Loucy (cell line): ENCODE results near the gene CCDC81.
A peak's percentile ranks its signal among the peaks of the same experiment; 100 is the strongest.

Experiments
- H2AFZ ChIP-seq: fragments of 200-600 bp; sonication (generic); 2 replicates; pipeline ENCODE4 v1.6.0; 2016; ENCODE audit warnings: antibody characterized with exemption, mild to moderate bottlenecking, low read length, moderate library complexity
- H3F3A ChIP-seq: fragments of 200-600 bp; 2 replicates; pipeline ENCODE4 v1.6.0; 2016; ENCODE audit warnings: antibody characterized with exemption, low read depth, mild to moderate bottlenecking
- H3K27me3 ChIP-seq: fragments of 200-600 bp; sonication (generic); 2 replicates; pipeline ENCODE4 v1.6.1; 2014; ENCODE audit warnings: low read length, mild to moderate bottlenecking; ENCODE audit not compliant: insufficient read depth, poor library complexity, severe bottlenecking
- H3K36me3 ChIP-seq: fragments of 200-600 bp; sonication (generic); 2 replicates; pipeline ENCODE4 v1.6.1; 2016; ENCODE audit warnings: low read length; ENCODE audit not compliant: insufficient read depth
- H3K4me1 ChIP-seq: fragments of 200-600 bp; sonication (generic); 2 replicates; pipeline ENCODE4 v1.5.1; 2014; ENCODE audit warnings: low read length, mild to moderate bottlenecking; ENCODE audit not compliant: insufficient read depth, poor library complexity, severe bottlenecking
- H3K4me2 ChIP-seq: fragments of 200-600 bp; sonication (generic); 2 replicates; pipeline ENCODE4 v1.6.0; 2014; ENCODE audit warnings: antibody characterized with exemption, low read length, low read depth, mild to moderate bottlenecking; ENCODE audit not compliant: poor library complexity, severe bottlenecking
- H3K4me3 ChIP-seq: fragments of 200-600 bp; sonication (generic); 2 replicates; pipeline ENCODE4 v1.5.1; 2014; ENCODE audit warnings: low read length, mild to moderate bottlenecking, mixed read lengths; ENCODE audit not compliant: poor library complexity, severe bottlenecking
- H3K79me2 ChIP-seq: fragments of 200-600 bp; sonication (generic); 2 replicates; pipeline ENCODE4 v1.6.1; 2014; ENCODE audit warnings: low read length; ENCODE audit not compliant: insufficient read depth
- H3K9ac ChIP-seq: fragments of 200-600 bp; sonication (generic); 2 replicates; pipeline ENCODE4 v1.6.0; 2014; ENCODE audit warnings: mild to moderate bottlenecking, low read depth, low read length, moderate library complexity; ENCODE audit not compliant: poor library complexity, severe bottlenecking
- H3K9me2 ChIP-seq: fragments of 200-600 bp; sonication (generic); replicated peaks from 2 replicates; pipeline ENCODE4 v1.6.1; 2016; ENCODE audit warnings: low read depth, low read length, mixed read lengths
- H3K9me3 ChIP-seq: fragments of 200-600 bp; sonication (generic); 2 replicates; pipeline ENCODE4 v1.6.1; 2014; ENCODE audit warnings: mild to moderate bottlenecking, antibody characterized with exemption, low read length, low read depth; ENCODE audit not compliant: insufficient read depth
- H4K20me1 ChIP-seq: fragments of 200-600 bp; sonication (generic); 2 replicates; pipeline ENCODE4 v1.6.0; 2014; ENCODE audit warnings: antibody characterized with exemption, low read length, mild to moderate bottlenecking; ENCODE audit not compliant: insufficient read depth, poor library complexity, severe bottlenecking
- CTCF ChIP-seq: fragments of 200-600 bp; sonication (generic); conservative IDR thresholded peaks from 2 replicates; pipeline ENCODE4 v1.5.1; 2014; ENCODE audit warnings: mild to moderate bottlenecking, antibody characterized with exemption, low read length
- EZH2phosphoT487 ChIP-seq: fragments of 200-600 bp; IDR thresholded peaks from 2 replicates; pipeline ENCODE4 v1.6.1; 2018; ENCODE audit warnings: antibody characterized with exemption, mild to moderate bottlenecking, moderate library complexity, borderline replicate concordance

Gene CCDC81

GRCh38 chr11:86453290-86454030, 78.8 kb downstream of the CCDC81 start:
- Histone ChIP-seq H3K4me3 (no peak overlapping the region), H3K4me1 (peaks cover 38% of the 10 kb centered on the region), H2AFZ (no peak overlapping the region), H3K27me3 (no peaks in the 10 kb centered on the region), H3K9ac (no peak overlapping the region), H3F3A (no peaks in the 10 kb centered on the region), H4K20me1 (no peaks in the 10 kb centered on the region), H3K79me2 (no peaks in the 10 kb centered on the region), H3K9me2 (no peaks in the 10 kb centered on the region), H3K9me3 (no peaks in the 10 kb centered on the region), H3K36me3 (no peaks in the 10 kb centered on the region), H3K4me2 (no peak overlapping the region)
- TF ChIP-seq EZH2phosphoT487, result no peak
- TF ChIP-seq CTCF, result peak; percentile 63

DNA sequence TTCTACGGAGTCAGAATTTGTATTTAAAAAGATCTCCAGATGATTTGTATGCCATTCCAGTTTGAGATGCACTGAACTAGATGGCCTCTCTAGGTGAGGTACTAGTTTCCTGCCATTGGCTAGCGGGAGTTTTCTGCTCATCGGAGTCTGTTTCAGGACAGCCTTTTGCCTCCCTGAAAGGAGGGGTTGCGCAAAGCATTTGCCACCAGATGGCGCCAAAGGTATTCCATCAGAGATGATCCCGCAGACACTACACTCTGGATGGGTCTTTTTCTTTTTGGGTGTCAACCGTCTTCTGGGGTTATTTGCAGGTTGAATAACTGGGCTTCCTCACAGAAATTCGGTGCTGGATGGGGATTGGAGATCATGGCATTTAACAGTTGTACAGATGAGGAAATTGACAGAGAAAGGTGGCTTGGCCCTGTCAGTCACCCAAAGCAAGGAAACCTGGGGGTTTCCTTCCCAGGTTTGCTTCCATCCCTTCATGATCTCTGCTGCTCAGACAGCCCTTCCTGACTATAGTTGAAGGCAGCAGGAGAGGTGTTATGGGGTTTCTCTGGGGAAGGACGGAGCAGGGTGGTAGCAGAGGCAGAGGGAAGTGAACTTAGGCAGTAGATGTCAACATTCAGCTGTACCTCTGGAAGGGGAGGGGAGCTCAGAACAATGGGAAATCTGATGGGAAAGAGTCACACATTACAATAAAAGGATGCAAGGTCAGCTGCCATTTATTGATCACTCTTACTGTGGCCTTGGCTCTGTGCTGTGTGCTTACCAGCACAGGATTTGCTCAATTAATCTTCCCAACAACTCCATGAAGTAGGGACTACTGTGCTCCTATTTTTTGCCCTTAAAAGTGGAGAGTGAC, 81.6 kb downstream of the CCDC81 start:
- H3K4me1 ChIP-seq, result peaks cover 21% of the 10 kb centered on the region
- no peaks in the 10 kb centered on the region for H3K9me3 ChIP-seq
- no peaks in the 10 kb centered on the region for H3K36me3 ChIP-seq
- H3K9ac ChIP-seq, result no peak overlapping the region
- no peak overlapping the region for H3K4me2 ChIP-seq
- no peak overlapping the region for H3K4me3 ChIP-seq
- no peaks in the 10 kb centered on the region for H3K9me2 ChIP-seq
- no peaks in the 10 kb centered on the region for H4K20me1 ChIP-seq
- no peaks in the 10 kb centered on the region for H3K79me2 ChIP-seq
- H2AFZ ChIP-seq, result no peak overlapping the region
- TF ChIP-seq CTCF (peak; percentile 94), EZH2phosphoT487 (no peak)
- H3K27me3 ChIP-seq, result no peaks in the 10 kb centered on the region
- H3F3A ChIP-seq, result no peaks in the 10 kb centered on the region

- H3K27me3 ChIP-seq, result no peaks in the 10 kb centered on the region
- H3K79me2 ChIP-seq, result no peaks in the 10 kb centered on the region
- H3K9me2 ChIP-seq, result no peaks in the 10 kb centered on the region
- no peaks in the 10 kb centered on the region for H3F3A ChIP-seq
- H3K36me3 ChIP-seq, result no peaks in the 10 kb centered on the region
- H2AFZ ChIP-seq, result no peak overlapping the region
- no peak overlapping the region for H3K4me3 ChIP-seq
- no peaks in the 10 kb centered on the region for H3K9me3 ChIP-seq
- TF ChIP-seq CTCF (no peak), EZH2phosphoT487 (no peak)
- no peak overlapping the region for H3K4me2 ChIP-seq
- H3K9ac ChIP-seq, result no peak overlapping the region
- peaks cover 14% of the 10 kb centered on the region for H3K4me1 ChIP-seq
- H4K20me1 ChIP-seq, result no peaks in the 10 kb centered on the region
These were observed 83.8 kb downstream of the CCDC81 start for GRCh38 chr11:86458294-86459001.
